Endometrium (tissue), 2 donors: ENCODE measurements around the gene LNX1.
"Not testable (repeated sequence)": the region's sequence is repeated elsewhere in the genome, so short reads cannot be mapped to it uniquely, and the experiment has no call there.

ENCODE experiments used
- FAIRE-seq: peaks from 2 replicates; lab custom pipeline; 2012; peaks lifted over from hg19 to GRCh38; lab: Jason Lieb, UNC
- donor health status: control.
- donor health status: control.

Gene LNX1

GRCh38 chr4:53456178-53456577, 135.1 kb downstream of the LNX1 start:
- FAIRE-seq: no peak

- FAIRE-seq: no peak
These were observed 135.5 kb downstream of the LNX1 start for GRCh38 chr4:53455766-53456165.

GRCh38 chr4:53453385-53453784, 137.9 kb downstream of the LNX1 start:
- FAIRE-seq: no peak

- no peak for FAIRE-seq
These were observed 140.5 kb downstream of the LNX1 start for GRCh38 chr4:53450773-53451172.

GRCh38 chr4:53444954-53445353, 146.3 kb downstream of the LNX1 start:
- no peak for FAIRE-seq

- FAIRE-seq: no peak
These were observed 149.7 kb downstream of the LNX1 start for GRCh38 chr4:53441564-53441963.

GRCh38 chr4:53436251-53436650, 155.0 kb downstream of the LNX1 start:
- no peak for FAIRE-seq

- FAIRE-seq: no peak
These were observed 158.5 kb downstream of the LNX1 start for GRCh38 chr4:53432528-53433424.

- no peak for FAIRE-seq
These were observed 160.2 kb downstream of the LNX1 start for GRCh38 chr4:53431052-53431451.

- no peak for FAIRE-seq
These were observed 163.9 kb downstream of the LNX1 start for GRCh38 chr4:53427366-53427765.

- no peak for FAIRE-seq
These were observed 167.0 kb downstream of the LNX1 start for GRCh38 chr4:53424280-53424679.

- no peak for FAIRE-seq
These were observed 168.9 kb downstream of the LNX1 start for GRCh38 chr4:53422367-53422766.

- FAIRE-seq: no peak
These were observed 169.5 kb downstream of the LNX1 start for GRCh38 chr4:53421791-53422190.

GRCh38 chr4:53419208-53419607, 172.1 kb downstream of the LNX1 start:
- no peak for FAIRE-seq

GRCh38 chr4:53409479-53409878, 181.8 kb downstream of the LNX1 start:
- not testable (repeated sequence) for FAIRE-seq
